GM12892 (cell line): Measurements from ENCODE around the gene EPHA6.

Experiments
- POLR2A ChIP-seq: IDR thresholded peaks from 2 replicates; pipeline ENCODE4 v1.6.1; 2011; ENCODE audit warnings: low read depth, low read length, control low read depth
- TAF1 ChIP-seq: IDR thresholded peaks from 2 replicates; pipeline ENCODE4 v1.6.1; 2011; ENCODE audit warnings: low read depth, mild to moderate bottlenecking, control low read depth, low read length, borderline replicate concordance

GRCh38 chr3:97575742-97576141 is 761.3 kb downstream of the EPHA6 start:
- TF ChIP-seq POLR2A = no peak
- no peak for TF ChIP-seq TAF1
